Sigmoid colon (tissue), 4 donors: ENCODE data around the gene TAOK3.

Source experiments
- POLR2A ChIP-seq, 2 donors: fragments of 450-650 bp; IDR thresholded peaks; one replicate each; pipeline ENCODE4 v1.6.1; 2016; ENCODE audit warnings: antibody characterized with exemption in 2 of 2, mild to moderate bottlenecking in 2 of 2, moderate library complexity in 2 of 2
- POLR2AphosphoS5 ChIP-seq, 4 donors: sonication (generic); formaldehyde crosslinking; IDR thresholded peaks; one replicate each; pipeline ENCODE4 v1.6.1; 2017; ENCODE audit warnings: antibody characterized with exemption in 4 of 4
- TF ChIP-seq, protein P1 (sequence below), 4 experiments: fragments of 450-650 bp in 3 of 4; fragments of 200-600 bp in 1 of 4; IDR thresholded peaks; one replicate each; pipeline ENCODE4 v1.5.1; 2016 to 2019; ENCODE audit warnings: antibody characterized with exemption in 4 of 4, mild to moderate bottlenecking in 3 of 4, moderate library complexity in 2 of 4

DNA sequence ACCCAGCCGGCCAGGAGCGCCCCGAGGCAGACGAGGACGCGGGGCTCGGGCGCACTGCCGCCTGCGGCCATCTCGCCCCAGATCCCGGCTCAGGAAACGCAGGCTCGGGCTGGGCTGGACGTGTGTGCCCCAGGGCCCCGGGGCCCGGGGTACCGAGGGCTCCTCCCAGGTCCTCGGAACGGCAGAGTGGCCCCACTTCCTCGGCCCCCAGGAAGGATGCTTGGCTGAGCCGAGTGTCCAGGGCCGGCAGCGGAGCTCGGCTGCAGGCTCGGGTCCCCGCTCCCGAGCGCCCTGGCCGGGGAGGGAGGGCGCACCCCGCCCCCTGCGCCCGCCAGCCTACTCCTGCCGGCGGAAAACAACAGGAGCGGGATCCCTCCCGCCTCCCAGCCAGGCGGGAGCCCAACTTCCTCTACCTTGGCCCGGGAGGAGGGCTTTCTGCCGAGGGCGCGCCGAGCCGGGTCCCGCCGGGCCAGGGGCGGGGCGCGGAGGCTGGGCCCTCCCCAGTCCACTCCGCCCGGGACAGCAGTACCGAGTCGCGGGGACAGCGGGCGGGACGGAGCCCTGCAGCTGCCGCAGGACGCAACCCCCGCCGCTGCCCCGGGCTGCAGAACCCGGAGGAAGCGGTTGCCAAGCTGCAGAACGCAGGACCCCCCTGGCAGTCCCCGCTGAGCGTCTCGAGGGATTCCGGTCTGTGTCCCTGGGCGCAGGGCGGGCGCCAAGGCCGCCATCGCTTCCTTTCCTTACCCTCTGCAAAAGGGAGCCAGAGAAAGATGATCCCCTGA, 268.9 kb downstream of the TAOK3 start, which contains the start of gene VSIG10:
- TF ChIP-seq, protein P1, sequence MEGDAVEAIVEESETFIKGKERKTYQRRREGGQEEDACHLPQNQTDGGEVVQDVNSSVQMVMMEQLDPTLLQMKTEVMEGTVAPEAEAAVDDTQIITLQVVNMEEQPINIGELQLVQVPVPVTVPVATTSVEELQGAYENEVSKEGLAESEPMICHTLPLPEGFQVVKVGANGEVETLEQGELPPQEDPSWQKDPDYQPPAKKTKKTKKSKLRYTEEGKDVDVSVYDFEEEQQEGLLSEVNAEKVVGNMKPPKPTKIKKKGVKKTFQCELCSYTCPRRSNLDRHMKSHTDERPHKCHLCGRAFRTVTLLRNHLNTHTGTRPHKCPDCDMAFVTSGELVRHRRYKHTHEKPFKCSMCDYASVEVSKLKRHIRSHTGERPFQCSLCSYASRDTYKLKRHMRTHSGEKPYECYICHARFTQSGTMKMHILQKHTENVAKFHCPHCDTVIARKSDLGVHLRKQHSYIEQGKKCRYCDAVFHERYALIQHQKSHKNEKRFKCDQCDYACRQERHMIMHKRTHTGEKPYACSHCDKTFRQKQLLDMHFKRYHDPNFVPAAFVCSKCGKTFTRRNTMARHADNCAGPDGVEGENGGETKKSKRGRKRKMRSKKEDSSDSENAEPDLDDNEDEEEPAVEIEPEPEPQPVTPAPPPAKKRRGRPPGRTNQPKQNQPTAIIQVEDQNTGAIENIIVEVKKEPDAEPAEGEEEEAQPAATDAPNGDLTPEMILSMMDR (IDR thresholded peaks at IDR 0.05), result no peak
- TF ChIP-seq POLR2A (IDR thresholded peaks at IDR 0.05), result peak in 1 of 2 donors; percentile 61
- peak; percentile 11 to 65 (median 48) for TF ChIP-seq POLR2AphosphoS5 (IDR thresholded peaks at IDR 0.05)
